ENCODE results near the gene PRELID3B.

- TF ChIP-seq CTCF (IDR thresholded peaks at IDR 0.05): no peak
- no peak for TF ChIP-seq POLR2A (IDR thresholded peaks at IDR 0.05)
These were observed 19.5 kb upstream of the PRELID3B start for GRCh38 chr20:59062081-59062480.
